ENCODE data around the gene PPP2R3A. TPM values are rescaled to one million over a fixed set of nuclear protein-coding genes. Genes with fewer than 3 reads are reported as not detected.

The PPP2R3A gene
- total RNA-seq, 3 donors from 2014 or later (not counting 1 experiment from before 2014, with no cell fraction given) = 0.35 to 0.43 (median 0.40) TPM

GRCh38 chr3:135924506-135924905 is 41.0 kb upstream of the PPP2R3A start:
- DNase-seq (no peak), ATAC-seq (no peak)
- Mint-ChIP-seq H3K27me3 (ENCODE audit: low read depth in 2 of 2) (peaks cover 6 to 7% of the 10 kb centered on the region in 2 donors), H3K4me1 (no peaks in the 10 kb centered on the region), H3K27ac (no peak overlapping the region), H3K9me3 (peaks cover 0 to 9% of the 10 kb centered on the region in 2 donors), H3K36me3 (no peaks in the 10 kb centered on the region), H3K4me3 (no peak overlapping the region)
- 86% methylated on average over 1 of the region's 1 CpG for whole genome bisulfite sequencing (ENCODE audit: insufficient coverage)
- H3K27ac ChIP-seq (ENCODE audit: low read length) = no peak overlapping the region
- H3K9me3 ChIP-seq (ENCODE audit: control insufficient read depth, insufficient read depth, low read length) = no peaks in the 10 kb centered on the region
- no peaks in the 10 kb centered on the region for H3K4me1 ChIP-seq (ENCODE audit: control insufficient read depth, insufficient read depth, low read length)
- TF ChIP-seq CTCF (IDR thresholded peaks at IDR 0.05) = no peak
- H3K4me3 ChIP-seq (ENCODE audit: low read length) = no peak overlapping the region
- no peaks in the 10 kb centered on the region for H3K27me3 ChIP-seq (ENCODE audit: control insufficient read depth, insufficient read depth, low read length)
- intact Hi-C loops (cut with micrococcal nuclease) = no loop called here
- no peaks in the 10 kb centered on the region for H3K36me3 ChIP-seq (ENCODE audit: control insufficient read depth, insufficient read depth, low read length)

DNA sequence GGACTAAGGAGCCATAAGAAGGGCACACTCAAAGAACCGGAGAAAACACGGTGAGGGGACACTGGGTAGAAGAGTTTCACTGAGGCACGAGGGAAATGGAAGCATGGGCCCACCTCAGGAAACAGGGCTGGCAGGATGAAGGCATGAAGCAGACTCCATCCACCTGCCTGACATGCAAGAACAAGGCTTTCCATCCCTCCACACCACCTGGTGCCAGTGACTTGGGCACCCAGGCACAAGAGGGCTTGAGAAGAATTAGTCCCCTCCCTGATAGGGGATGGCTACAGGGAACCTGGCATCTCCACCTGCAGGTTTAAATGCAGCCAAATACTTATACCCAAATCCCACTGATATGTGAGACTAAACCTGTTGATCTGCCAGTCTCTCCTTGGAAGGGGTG is 38.9 kb upstream of the PPP2R3A start:
- Histone ChIP-seq H3K9me3 (ENCODE audit: control insufficient read depth, insufficient read depth, low read length) (no peaks in the 10 kb centered on the region), H3K36me3 (ENCODE audit: control insufficient read depth, insufficient read depth, low read length) (no peaks in the 10 kb centered on the region), H3K4me1 (ENCODE audit: control insufficient read depth, insufficient read depth, low read length) (no peaks in the 10 kb centered on the region), H3K27me3 (ENCODE audit: control insufficient read depth, insufficient read depth, low read length) (no peaks in the 10 kb centered on the region), H3K4me3 (ENCODE audit: low read length) (no peak overlapping the region), H3K27ac (ENCODE audit: low read length) (no peak overlapping the region)
- ATAC-seq = no peak
- Mint-ChIP-seq H3K27ac (no peak overlapping the region), H3K9me3 (peaks cover 0 to 9% of the 10 kb centered on the region in 2 donors), H3K27me3 (ENCODE audit: low read depth in 2 of 2) (peaks cover 7 to 14% of the 10 kb centered on the region in 2 donors), H3K36me3 (no peaks in the 10 kb centered on the region), H3K4me1 (no peaks in the 10 kb centered on the region), H3K4me3 (no peak overlapping the region)
- intact Hi-C loops (cut with micrococcal nuclease) = no loop called here
- no peak for DNase-seq
- no peak for TF ChIP-seq CTCF (IDR thresholded peaks at IDR 0.05)
- 87% methylated on average over 3 of the region's 3 CpGs for WGBS (ENCODE audit: insufficient coverage)

DNA sequence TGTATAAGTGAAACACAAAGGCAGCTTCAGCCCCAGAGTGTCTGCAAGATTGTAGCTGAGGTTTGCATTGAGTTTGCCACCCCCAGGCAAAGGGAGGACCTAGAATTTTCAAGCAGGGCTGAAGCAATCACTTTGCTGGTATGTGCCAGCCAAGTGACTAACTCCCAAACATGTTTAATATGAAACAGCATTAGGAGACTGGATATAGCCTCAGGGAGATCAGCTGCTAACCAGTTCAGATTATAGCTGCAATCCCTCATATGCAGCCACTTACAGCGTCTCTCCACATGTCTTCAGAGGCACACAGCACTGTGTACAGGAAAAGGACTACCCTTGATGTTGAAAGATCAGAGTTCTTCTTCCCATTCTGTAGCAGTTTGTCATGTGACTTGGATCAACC is 38.4 kb upstream of the PPP2R3A start:
- H3K36me3 Mint-ChIP-seq = no peaks in the 10 kb centered on the region
- no peak for ATAC-seq
- H3K27ac Mint-ChIP-seq = no peak overlapping the region
- Histone ChIP-seq H3K27me3 (ENCODE audit: control insufficient read depth, insufficient read depth, low read length) (no peaks in the 10 kb centered on the region), H3K4me3 (ENCODE audit: low read length) (no peak overlapping the region), H3K36me3 (ENCODE audit: control insufficient read depth, insufficient read depth, low read length) (no peaks in the 10 kb centered on the region), H3K4me1 (ENCODE audit: control insufficient read depth, insufficient read depth, low read length) (no peaks in the 10 kb centered on the region), H3K27ac (ENCODE audit: low read length) (no peak overlapping the region), H3K9me3 (ENCODE audit: control insufficient read depth, insufficient read depth, low read length) (no peaks in the 10 kb centered on the region)
- intact Hi-C loops (cut with micrococcal nuclease) = no loop called here
- DNase-seq = no peak
- no peak for TF ChIP-seq CTCF (IDR thresholded peaks at IDR 0.05)
- no peak overlapping the region for H3K4me3 Mint-ChIP-seq
- WGBS (ENCODE audit: insufficient coverage) = 61% methylated on average over 1 of the region's 1 CpG
- H3K27me3 Mint-ChIP-seq (ENCODE audit: low read depth in 2 of 2) = peaks cover 7 to 14% of the 10 kb centered on the region in 2 donors
- H3K9me3 Mint-ChIP-seq = peaks cover 0 to 9% of the 10 kb centered on the region in 2 donors
- no peaks in the 10 kb centered on the region for H3K4me1 Mint-ChIP-seq

DNA sequence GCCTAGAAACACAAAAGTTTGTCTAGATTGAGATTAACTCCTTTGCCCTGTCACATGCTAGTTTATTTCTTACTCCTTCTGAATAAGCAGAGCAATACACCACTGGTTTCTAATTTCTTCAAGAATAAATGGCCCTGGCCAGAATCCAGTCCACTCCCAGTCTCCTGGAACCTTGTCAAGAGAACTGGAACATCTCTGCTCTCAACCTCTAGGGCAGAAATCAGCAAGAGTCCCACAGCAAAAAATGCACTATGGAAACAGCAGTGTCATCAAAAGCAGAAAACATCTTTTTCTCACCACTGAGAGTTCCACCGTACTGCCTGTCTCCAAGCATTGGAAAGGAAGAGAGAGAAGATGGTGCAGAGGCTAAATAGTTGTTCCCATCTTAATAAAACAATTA is 35.9 kb upstream of the PPP2R3A start:
- no peak overlapping the region for H3K27ac Mint-ChIP-seq
- H3K4me3 ChIP-seq (ENCODE audit: low read length) = no peak overlapping the region
- no CpG with 5 or more reads among the region's 1 CpG for WGBS (ENCODE audit: insufficient coverage)
- intact Hi-C loops (cut with micrococcal nuclease) = no loop called here
- no peaks in the 10 kb centered on the region for H3K27me3 ChIP-seq (ENCODE audit: control insufficient read depth, insufficient read depth, low read length)
- H3K9me3 ChIP-seq (ENCODE audit: control insufficient read depth, insufficient read depth, low read length) = no peaks in the 10 kb centered on the region
- no peak for TF ChIP-seq CTCF (IDR thresholded peaks at IDR 0.05)
- H3K27me3 Mint-ChIP-seq (ENCODE audit: low read depth in 2 of 2) = peaks cover 2 to 14% of the 10 kb centered on the region in 2 donors
- no peaks in the 10 kb centered on the region for H3K4me1 Mint-ChIP-seq
- H3K36me3 ChIP-seq (ENCODE audit: control insufficient read depth, insufficient read depth, low read length) = no peaks in the 10 kb centered on the region
- no peak for ATAC-seq
- DNase-seq = no peak
- no peaks in the 10 kb centered on the region for H3K36me3 Mint-ChIP-seq
- H3K27ac ChIP-seq (ENCODE audit: low read length) = no peak overlapping the region
- no peak overlapping the region for H3K4me3 Mint-ChIP-seq
- no peaks in the 10 kb centered on the region for H3K4me1 ChIP-seq (ENCODE audit: control insufficient read depth, insufficient read depth, low read length)
- peaks cover 0 to 7% of the 10 kb centered on the region in 2 donors for H3K9me3 Mint-ChIP-seq
